Right lobe of liver (tissue), 6 donors: Measurements from ENCODE around the gene OPHN1. TPM values are rescaled to one million over a fixed set of nuclear protein-coding genes. Genes with fewer than 3 reads are reported as not detected.

Source experiments
- ATAC-seq, 4 donors: fragments of 200-7000 bp; cut with Tn5 transposase; one replicate each; pipeline ENCODE4 v1.9.1; 2020; ENCODE audit warnings: mild to moderate bottlenecking in 4 of 4, moderate library complexity in 4 of 4
- DNase-seq, 3 donors: peaks; one replicate each; pipeline ENCODE4 v3.0.0-alpha.2; 2020
- H3K27ac ChIP-seq, 3 donors: fragments of 200-600 bp; one replicate each; pipeline ENCODE4 v1.8.0; 2022
- H3K27me3 ChIP-seq, 2 donors: fragments of 200-600 bp; one replicate each; pipeline ENCODE4 v1.8.0; 2022
- H3K36me3 ChIP-seq, 4 donors: fragments of 200-600 bp; sonication (generic) in 1 of 4; one replicate each; pipeline versions ENCODE4 v1.5.1 to v1.8.0; 2017 to 2022; ENCODE audit warnings: control low read depth in 1 of 4
- H3K4me1 ChIP-seq, 4 donors: fragments of 200-600 bp; sonication (generic) in 1 of 4; one replicate each; pipeline versions ENCODE4 v1.5.1 to v1.8.0; 2017 to 2022; ENCODE audit warnings: control low read depth in 1 of 4
- H3K4me3 ChIP-seq, 3 donors: fragments of 200-600 bp; one replicate each; pipeline ENCODE4 v1.8.0; 2022
- H3K9me3 ChIP-seq, 4 donors: fragments of 200-600 bp; sonication (generic) in 1 of 4; one replicate each; pipeline versions ENCODE4 v1.5.1 to v1.8.0; 2017 to 2022; ENCODE audit warnings: control low read depth in 1 of 4
- POLR2A ChIP-seq: fragments of 450-650 bp; IDR thresholded peaks from one replicate; pipeline ENCODE4 v1.6.1; 2017; ENCODE audit warnings: antibody characterized with exemption, mild to moderate bottlenecking
- WGBS: methylation state at CpG from one replicate; pipeline ENCODE4 v1.1.6; 2018; ENCODE audit warnings: low coverage, low lambda C conversion rate; ENCODE audit not compliant: insufficient coverage; ENCODE audit errors: missing lambda C conversion rate; 5-methylcytosine and 5-hydroxymethylcytosine counted together
- intact Hi-C, 2 donors: fragments of 100-400 bp; cut with DNase I; formaldehyde crosslinking; loops; one replicate each; pipeline versions ENCODE4 v1.11.2 to v1.14.1; 2022
- total RNA-seq, 6 experiments: library from RNA; depleted of rRNA in 2 of 6; stranded (reverse); fragments of >200 nt in 2 of 6; fragmentation: NEBNext Ultra II Directional in 3 of 6; extraction: Animal tissue kit (Norgen Biotek cat#: 25700) in 3 of 6; gene quantifications; one replicate each; pipeline versions ENCODE4 v1.1.0 to v1.2.4, GENCODE V29; 2016 to 2023
- TF ChIP-seq, protein P1 (sequence below), 4 donors: fragments of 200-600 bp in 3 of 4; fragments of 450-650 bp in 1 of 4; IDR thresholded peaks; one replicate each; pipeline versions ENCODE4 v1.5.1 to v1.8.0; 2016 to 2022; ENCODE audit warnings: antibody characterized with exemption in 4 of 4, mild to moderate bottlenecking in 2 of 4
- donor health status: DM: no; HTN: yes; CAD: no.
- donor health status: DM: no; HTN: no; CAD: no.
- donor health status: DM: no; HTN: no; CAD: no.
- donor health status: DM: no; HTN: yes; CAD: no.
- donor health status: DM: no; HTN: yes; CAD: no.

The OPHN1 gene
- total RNA-seq, 6 experiments from 2014 or later = 0.47 to 1.2 (median 0.81) TPM

- Histone ChIP-seq H3K4me3 (no peak overlapping the region), H3K27me3 (no peaks in the 10 kb centered on the region), H3K27ac (no peak overlapping the region), H3K4me1 (no peaks in the 10 kb centered on the region), H3K9me3 (no peaks in the 10 kb centered on the region), H3K36me3 (no peaks in the 10 kb centered on the region)
- ATAC-seq (no peak), DNase-seq (no peak)
- TF ChIP-seq, protein P1, sequence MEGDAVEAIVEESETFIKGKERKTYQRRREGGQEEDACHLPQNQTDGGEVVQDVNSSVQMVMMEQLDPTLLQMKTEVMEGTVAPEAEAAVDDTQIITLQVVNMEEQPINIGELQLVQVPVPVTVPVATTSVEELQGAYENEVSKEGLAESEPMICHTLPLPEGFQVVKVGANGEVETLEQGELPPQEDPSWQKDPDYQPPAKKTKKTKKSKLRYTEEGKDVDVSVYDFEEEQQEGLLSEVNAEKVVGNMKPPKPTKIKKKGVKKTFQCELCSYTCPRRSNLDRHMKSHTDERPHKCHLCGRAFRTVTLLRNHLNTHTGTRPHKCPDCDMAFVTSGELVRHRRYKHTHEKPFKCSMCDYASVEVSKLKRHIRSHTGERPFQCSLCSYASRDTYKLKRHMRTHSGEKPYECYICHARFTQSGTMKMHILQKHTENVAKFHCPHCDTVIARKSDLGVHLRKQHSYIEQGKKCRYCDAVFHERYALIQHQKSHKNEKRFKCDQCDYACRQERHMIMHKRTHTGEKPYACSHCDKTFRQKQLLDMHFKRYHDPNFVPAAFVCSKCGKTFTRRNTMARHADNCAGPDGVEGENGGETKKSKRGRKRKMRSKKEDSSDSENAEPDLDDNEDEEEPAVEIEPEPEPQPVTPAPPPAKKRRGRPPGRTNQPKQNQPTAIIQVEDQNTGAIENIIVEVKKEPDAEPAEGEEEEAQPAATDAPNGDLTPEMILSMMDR (IDR thresholded peaks at IDR 0.05) = no peak
- 45% methylated on average over 4 of the region's 4 CpGs for WGBS
- intact Hi-C loops = no loop called here
Observed at GRCh38 chrX:68355629-68355920, 77.7 kb downstream of the OPHN1 start.

- H3K4me1 ChIP-seq = no peaks in the 10 kb centered on the region
- H3K9me3 ChIP-seq = no peaks in the 10 kb centered on the region
- H3K36me3 ChIP-seq = no peaks in the 10 kb centered on the region
- H3K4me3 ChIP-seq = no peak overlapping the region
- H3K27me3 ChIP-seq = no peaks in the 10 kb centered on the region
- no peak overlapping the region for H3K27ac ChIP-seq
- no peak for ATAC-seq
- intact Hi-C loops = no loop called here
- no peak for DNase-seq
- WGBS = 37% methylated on average over 3 of the region's 3 CpGs
- no peak for TF ChIP-seq POLR2A
- TF ChIP-seq, protein P1 (IDR thresholded peaks at IDR 0.05) = no peak
Observed at GRCh38 chrX:68354879-68355628, 78.2 kb downstream of the OPHN1 start.

GRCh38 chrX:68345025-68345424, 88.3 kb downstream of the OPHN1 start:
- H3K4me3 ChIP-seq = no peak overlapping the region
- H3K27ac ChIP-seq = no peak overlapping the region
- H3K36me3 ChIP-seq = no peaks in the 10 kb centered on the region
- no peaks in the 10 kb centered on the region for H3K9me3 ChIP-seq
- no peaks in the 10 kb centered on the region for H3K27me3 ChIP-seq
- DNase-seq (no peak), ATAC-seq (no peak)
- TF ChIP-seq, protein P1 (IDR thresholded peaks at IDR 0.05) = no peak
- TF ChIP-seq POLR2A = no peak
- intact Hi-C loops = no loop called here
- WGBS = 40% methylated on average over 1 of the region's 1 CpG
- no peaks in the 10 kb centered on the region for H3K4me1 ChIP-seq

DNA sequence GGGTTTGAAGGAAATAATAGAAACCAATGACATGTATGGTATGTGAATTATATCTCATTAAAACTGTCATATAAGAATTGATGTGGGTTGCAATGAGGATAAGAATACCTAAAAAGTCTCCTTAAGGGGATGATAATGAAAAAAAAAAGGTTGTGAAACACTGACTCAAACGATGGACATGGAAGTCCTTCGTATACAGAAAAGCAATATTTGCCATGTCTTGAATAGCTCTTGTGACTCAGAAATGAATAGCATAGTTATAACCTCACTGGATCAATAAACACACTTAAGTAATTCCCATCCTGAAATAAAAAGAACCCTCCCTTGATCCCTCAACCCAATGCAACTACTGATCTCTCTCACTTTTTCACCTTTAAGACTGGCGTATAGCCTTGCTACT, 89.7 kb downstream of the OPHN1 start:
- intact Hi-C loops = no loop called here
- no peaks in the 10 kb centered on the region for H3K27me3 ChIP-seq
- WGBS = 86% methylated on average over 3 of the region's 3 CpGs
- H3K27ac ChIP-seq = no peak overlapping the region
- no peak for TF ChIP-seq POLR2A
- TF ChIP-seq, protein P1 (IDR thresholded peaks at IDR 0.05) = no peak
- H3K9me3 ChIP-seq = no peaks in the 10 kb centered on the region
- H3K36me3 ChIP-seq = no peaks in the 10 kb centered on the region
- DNase-seq (no peak), ATAC-seq (no peak)
- H3K4me3 ChIP-seq = no peak overlapping the region
- no peaks in the 10 kb centered on the region for H3K4me1 ChIP-seq
